Rectal smooth muscle tissue (tissue), 1 donor: ENCODE data around the gene LPCAT1.
A peak's percentile ranks its signal among the peaks of the same experiment; 100 is the strongest.

Source experiments
- H3K27ac ChIP-seq: one replicate; pipeline ENCODE4 v1.7.0; 2013; ENCODE audit warnings: low read depth, low read length, inconsistent platforms
- H3K27me3 ChIP-seq: one replicate; pipeline ENCODE4 v1.7.0; 2013; ENCODE audit warnings: low read length; ENCODE audit not compliant: control insufficient read depth, insufficient read depth
- H3K36me3 ChIP-seq: one replicate; pipeline ENCODE4 v1.7.0; 2013; ENCODE audit warnings: low read length; ENCODE audit not compliant: control insufficient read depth, insufficient read depth
- H3K4me1 ChIP-seq: one replicate; pipeline ENCODE4 v1.7.0; 2013; ENCODE audit warnings: low read length; ENCODE audit not compliant: control insufficient read depth, insufficient read depth
- H3K4me3 ChIP-seq: one replicate; pipeline ENCODE4 v1.7.0; 2013; ENCODE audit warnings: low read length
- H3K9ac ChIP-seq: one replicate; pipeline ENCODE4 v1.7.0; 2013; ENCODE audit warnings: low read length

The LPCAT1 gene

DNA sequence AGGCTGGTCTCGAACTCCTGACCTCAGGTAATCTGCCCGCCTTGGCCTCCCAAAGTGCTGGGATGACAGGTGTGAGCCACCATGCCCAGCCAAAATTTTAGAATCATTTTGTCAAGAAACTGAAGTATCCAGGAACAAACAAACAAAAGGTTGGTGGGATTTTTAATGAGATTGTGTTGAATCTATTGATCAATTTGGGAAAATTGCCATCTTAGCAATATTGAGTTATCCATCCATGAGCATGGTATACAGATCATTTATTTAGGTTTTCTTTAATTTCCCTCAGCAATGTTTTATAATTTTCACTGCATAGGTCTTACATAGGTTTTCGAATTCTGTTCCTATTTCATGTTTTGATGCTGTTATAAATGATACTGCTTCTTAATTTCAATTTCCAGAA, 5.7 kb upstream of the LPCAT1 start:
- Histone ChIP-seq H3K27me3 (no peaks in the 10 kb centered on the region), H3K27ac (no peak overlapping the region), H3K9ac (no peak overlapping the region), H3K36me3 (no peaks in the 10 kb centered on the region), H3K4me1 (no peaks in the 10 kb centered on the region), H3K4me3 (no peak overlapping the region)

DNA sequence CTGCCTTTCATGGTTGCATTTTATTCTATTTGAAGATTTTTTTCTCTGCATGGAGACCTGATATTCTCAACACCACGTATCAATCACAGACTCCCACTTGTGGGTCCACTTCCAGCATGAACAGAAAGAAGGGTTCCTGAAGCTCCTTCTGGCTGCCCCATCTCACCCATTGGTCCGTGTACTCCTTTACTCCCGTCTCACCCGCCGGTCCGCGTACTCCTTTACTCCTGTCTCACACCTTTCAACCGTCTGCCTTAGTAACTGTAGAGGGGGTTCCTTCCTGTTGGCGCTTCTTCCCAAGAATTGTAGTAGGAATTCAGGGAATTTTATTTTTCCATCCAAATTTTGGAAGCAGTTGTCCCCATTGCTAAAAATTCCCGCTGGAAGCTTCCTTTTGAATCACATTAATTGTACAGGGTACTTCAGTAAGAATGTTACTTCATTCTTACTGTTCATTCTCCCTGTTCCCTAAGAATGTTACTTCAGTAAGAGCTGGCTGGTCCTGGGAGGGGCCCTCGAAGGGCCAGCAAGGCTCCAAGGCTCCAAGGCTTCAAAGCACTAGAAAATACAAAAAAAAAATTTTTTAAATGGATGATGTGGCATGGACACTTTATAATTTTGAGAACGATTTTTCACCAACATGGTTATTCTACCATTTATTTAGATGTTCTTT, 3.9 kb upstream of the LPCAT1 start:
- H3K9ac ChIP-seq: no peak overlapping the region

DNA sequence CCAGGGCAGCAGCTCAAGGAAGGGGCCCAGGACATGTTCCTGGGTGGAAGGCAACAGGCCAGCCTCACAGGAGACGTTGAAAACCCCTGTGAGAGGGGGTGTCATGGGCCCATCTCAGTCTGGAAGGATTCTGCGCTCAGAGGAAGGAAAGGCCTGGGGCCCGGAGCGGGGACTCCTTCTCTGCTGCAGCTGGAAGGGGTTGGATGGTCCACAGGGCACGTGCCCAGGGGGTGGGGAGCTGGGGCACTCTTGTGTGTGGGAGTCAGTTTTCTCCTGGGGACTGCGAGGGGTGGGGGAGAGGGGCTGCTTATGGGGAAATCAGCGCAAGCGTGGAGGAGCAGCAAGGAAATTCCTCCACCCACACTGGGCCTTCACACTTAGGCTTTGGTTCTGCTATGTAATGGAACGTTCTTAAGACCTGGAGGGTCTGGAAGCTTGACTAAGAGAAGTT, 2.9 kb upstream of the LPCAT1 start:
- Histone ChIP-seq H3K4me1 (peaks cover 7% of the 10 kb centered on the region), H3K4me3 (no peak overlapping the region), H3K27me3 (no peaks in the 10 kb centered on the region), H3K27ac (no peak overlapping the region), H3K36me3 (no peaks in the 10 kb centered on the region), H3K9ac (no peak overlapping the region)

More for the DNA sequence above, 3.9 kb upstream of the LPCAT1 start:
- Histone ChIP-seq H3K4me1 (peaks cover 4% of the 10 kb centered on the region), H3K27me3 (no peaks in the 10 kb centered on the region), H3K36me3 (no peaks in the 10 kb centered on the region), H3K4me3 (no peak overlapping the region), H3K27ac (no peak overlapping the region)

DNA sequence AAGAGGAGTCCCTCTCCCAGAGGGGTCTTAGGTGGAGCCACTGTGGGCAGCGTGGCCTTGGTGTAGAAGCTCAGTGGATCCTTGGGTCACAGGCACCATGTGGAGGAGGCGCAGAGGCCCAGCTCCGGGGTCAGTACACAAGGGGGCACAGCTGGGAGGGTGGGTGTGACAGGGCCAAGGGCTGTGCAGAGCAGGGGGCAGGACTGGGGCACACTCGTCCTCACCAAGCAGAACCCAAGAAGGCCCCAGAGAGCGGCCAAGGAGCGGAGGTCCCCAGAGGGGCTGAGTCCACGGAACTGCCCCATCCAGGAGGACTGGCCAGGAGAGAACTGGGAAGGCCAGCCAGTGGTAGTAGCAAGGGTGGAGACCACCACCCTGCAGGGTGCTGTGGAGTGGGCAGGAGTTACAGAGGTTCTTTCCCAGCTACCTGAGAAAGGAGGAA, 2.5 kb upstream of the LPCAT1 start:
- H3K27me3 ChIP-seq: no peaks in the 10 kb centered on the region
- no peak overlapping the region for H3K9ac ChIP-seq
- H3K4me1 ChIP-seq: peaks cover 7% of the 10 kb centered on the region
- H3K36me3 ChIP-seq: no peaks in the 10 kb centered on the region
- H3K27ac ChIP-seq: no peak overlapping the region
- H3K4me3 ChIP-seq: no peak overlapping the region

DNA sequence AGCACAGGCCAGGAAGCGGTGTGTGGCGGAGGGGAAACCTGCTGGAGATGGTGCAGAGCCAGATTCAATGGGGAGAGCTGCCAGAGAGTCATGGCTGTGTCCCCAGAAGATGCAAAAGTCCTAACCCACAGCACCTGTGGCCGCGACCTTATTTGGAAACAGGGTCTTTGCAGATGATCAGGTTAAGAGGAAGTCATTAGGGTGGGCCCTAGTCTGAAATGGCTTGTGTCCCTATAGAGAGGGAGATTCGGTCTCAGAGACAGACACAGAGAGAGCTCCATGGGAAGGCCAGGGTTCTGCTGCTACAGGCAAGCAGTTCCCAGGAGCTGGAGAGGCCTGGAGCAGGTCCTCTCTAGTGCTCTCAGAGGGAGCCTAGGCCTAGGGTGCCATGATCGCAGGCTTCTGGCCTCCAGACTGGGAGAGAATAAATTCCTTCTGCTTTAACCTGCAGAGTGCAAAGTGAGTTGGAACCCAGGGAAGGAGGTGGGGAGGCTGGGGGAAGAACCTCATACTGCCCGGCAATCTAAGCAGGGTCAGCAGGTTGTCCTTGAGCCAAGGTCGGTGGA, 1.9 kb upstream of the LPCAT1 start:
- no peak overlapping the region for H3K4me3 ChIP-seq
- H3K36me3 ChIP-seq: no peaks in the 10 kb centered on the region
- no peak overlapping the region for H3K27ac ChIP-seq
- H3K9ac ChIP-seq: no peak overlapping the region
- H3K4me1 ChIP-seq: peaks cover 7% of the 10 kb centered on the region
- no peaks in the 10 kb centered on the region for H3K27me3 ChIP-seq

DNA sequence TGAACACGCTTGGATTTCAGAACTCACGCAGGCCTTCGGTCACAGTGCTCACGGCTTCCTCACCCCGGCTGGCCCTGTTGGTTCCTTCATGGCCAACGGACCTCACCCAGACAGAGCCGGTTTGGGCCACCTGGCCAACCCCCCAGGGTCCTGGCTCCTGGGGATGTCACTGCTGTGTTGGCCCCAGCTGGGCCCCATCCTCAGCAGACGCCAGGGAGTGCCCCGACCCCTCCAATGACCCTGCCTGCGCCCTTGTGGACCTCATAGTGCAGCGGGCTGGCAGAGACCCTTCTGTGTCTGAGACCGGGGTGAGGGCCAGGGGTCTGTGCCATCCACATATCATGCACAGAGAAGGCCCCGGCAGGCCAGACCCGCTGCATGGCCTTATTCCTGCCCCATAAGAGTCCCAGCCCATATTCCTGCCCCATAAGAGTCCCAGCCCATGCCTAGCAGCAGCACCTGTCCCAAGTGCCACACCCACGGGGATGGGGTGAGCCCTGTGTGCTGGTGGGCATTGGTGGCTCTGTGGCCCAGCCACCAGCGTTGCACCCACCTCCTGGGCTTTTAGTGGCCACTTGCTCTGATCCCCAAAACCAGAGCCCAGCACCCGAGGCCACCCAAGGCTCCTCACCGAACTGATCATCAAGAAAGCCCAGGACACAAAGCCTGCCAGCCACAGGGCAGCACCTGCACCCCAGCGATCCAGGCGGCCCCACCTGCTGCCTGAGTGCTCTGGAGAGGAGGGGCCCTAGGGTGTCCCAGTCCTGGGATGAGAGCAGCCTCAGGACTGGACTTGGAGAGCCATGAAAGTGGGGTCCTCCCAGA, 1.3 kb upstream of the LPCAT1 start:
- H3K36me3 ChIP-seq: no peaks in the 10 kb centered on the region
- H3K27me3 ChIP-seq: no peaks in the 10 kb centered on the region
- no peak overlapping the region for H3K27ac ChIP-seq
- peaks cover 7% of the 10 kb centered on the region for H3K4me1 ChIP-seq
- peak overlapping the region; percentile 61 for H3K4me3 ChIP-seq
- H3K9ac ChIP-seq: no peak overlapping the region

DNA sequence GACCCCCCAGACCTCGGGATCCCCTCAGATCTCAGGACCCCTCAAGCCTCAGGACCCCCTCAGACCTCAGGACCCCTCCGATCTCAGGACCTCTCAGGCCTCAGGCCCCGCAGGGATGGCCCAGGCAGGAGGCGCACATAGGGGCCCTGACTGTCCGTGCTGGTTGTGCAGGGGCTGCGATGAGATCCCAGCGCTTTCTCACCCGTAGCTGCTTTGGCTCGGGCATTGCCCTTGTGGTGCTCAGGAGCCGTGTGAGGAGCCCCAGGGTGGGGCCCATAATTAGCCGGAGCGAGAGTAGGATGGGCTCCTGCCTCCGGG, 680 bp upstream of the LPCAT1 start:
- Histone ChIP-seq H3K9ac (peak overlapping the region; percentile 57), H3K27ac (peak overlapping the region; percentile 66), H3K27me3 (no peaks in the 10 kb centered on the region), H3K4me1 (peaks cover 7% of the 10 kb centered on the region), H3K4me3 (peak overlapping the region; percentile 61), H3K36me3 (no peaks in the 10 kb centered on the region)

DNA sequence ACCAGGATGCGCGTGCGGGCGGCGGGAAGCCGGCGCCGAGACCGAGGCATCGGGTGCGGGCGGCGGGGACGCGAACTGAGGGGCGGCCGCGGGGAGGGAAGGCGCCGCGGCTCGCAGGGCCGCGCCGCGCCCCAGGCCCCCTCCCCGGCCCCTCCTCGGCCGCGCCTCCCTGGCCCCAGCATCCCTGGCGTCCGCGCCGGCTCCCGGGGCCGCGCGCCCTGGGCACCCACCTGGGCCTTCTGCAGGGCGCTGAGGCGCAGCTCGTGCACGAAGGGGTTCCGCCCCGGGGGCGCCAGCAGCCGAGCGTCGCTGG, 324 bp downstream of the LPCAT1 start:
- Histone ChIP-seq H3K27me3 (no peaks in the 10 kb centered on the region), H3K4me1 (peaks cover 7% of the 10 kb centered on the region), H3K36me3 (peaks cover 3% of the 10 kb centered on the region), H3K27ac (no peak overlapping the region), H3K9ac (no peak overlapping the region), H3K4me3 (peak overlapping the region; percentile 69)

DNA sequence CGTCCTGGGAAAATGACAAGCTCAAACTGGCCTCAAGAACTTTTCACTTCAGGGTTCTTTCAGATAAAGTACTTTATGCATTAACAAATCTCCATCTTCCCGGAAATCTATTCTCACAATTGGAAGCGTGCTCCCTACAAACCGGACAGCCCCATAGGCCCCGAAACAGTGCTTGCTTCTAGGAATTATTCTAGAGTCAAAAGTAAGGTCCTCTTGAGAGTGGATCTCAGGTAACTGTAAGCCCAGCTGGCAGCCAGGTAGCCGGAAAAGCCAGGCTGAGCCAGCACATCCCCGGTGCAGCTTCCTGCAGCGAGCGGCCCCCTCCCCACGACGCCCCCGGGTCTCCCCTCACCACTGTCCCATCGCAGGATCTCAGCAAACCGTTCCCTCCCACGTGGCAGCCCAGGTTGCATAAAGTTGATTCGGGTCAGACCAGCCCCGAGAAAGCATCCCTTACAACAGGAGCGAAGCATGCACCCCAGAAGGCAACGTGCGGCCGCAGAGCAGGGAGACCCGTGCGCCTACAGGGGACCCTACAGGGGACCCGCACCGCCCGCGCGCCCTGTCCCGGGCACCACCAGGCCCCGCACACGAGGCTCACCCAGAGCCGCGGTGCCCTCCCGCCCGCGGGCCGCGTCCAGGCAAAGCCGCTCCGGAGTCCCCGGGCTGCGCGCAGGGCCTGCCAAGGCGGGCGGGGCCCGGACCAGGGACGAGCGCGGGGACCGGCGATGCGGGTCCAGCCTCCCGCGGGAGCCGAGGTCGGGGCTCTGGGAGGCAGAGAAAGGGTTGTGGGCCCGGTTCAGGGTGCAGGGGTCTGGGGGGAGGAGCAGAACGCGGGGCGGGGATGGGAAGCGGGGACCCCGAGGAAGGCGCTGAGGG, 920 bp downstream of the LPCAT1 start:
- Histone ChIP-seq H3K27ac (no peak overlapping the region), H3K9ac (no peak overlapping the region), H3K4me3 (peak overlapping the region; percentile 69), H3K27me3 (no peaks in the 10 kb centered on the region), H3K4me1 (peaks cover 7% of the 10 kb centered on the region), H3K36me3 (peaks cover 3% of the 10 kb centered on the region)

DNA sequence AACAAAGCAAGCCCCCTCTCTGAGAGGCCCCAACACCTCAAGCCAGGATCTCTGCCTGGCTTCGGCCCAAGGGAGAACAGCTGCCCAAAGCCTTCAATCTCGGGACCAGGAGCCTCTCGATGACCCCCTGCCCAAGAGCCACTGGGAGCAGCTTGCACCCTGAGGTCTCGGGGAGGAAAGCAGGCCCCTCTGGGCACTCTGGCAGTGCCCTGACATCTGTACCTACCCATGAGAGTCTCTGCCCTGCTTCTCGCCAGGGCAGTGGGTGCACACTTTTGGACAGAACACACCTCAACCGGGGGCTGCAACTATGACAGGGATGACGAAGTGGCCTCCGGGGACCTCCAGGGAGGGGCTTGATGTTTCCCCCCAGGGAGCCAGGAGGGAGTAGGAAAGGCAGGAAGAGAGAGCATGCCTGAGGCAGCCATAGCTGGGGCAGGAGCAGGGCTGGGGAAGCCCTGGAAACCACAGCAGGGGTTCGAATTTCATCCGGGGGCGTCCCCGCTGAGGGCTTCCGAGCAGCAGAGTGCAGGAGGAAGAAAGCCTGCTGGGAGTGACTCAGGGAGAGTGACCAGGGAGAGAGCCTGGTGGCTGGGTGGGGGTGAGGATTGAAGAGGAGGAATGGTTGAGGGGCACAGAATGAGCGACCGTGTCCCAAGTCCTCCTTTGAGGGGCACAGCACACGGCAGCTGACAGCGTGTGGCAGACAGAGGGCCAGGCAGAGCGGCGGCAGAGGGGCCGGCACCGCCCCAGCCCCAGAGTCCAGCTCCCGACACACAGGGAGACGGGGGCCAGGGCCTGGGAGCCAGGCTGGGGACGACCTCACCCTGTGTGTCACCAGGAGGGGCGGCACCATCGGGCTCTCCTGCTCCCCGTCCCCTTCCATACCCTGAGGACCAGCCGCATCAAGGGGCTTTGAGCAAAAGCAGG, 1.8 kb downstream of the LPCAT1 start:
- Histone ChIP-seq H3K27me3 (no peaks in the 10 kb centered on the region), H3K36me3 (peaks cover 3% of the 10 kb centered on the region), H3K4me1 (peaks cover 7% of the 10 kb centered on the region), H3K9ac (no peak overlapping the region), H3K4me3 (peak overlapping the region; percentile 69), H3K27ac (no peak overlapping the region)

DNA sequence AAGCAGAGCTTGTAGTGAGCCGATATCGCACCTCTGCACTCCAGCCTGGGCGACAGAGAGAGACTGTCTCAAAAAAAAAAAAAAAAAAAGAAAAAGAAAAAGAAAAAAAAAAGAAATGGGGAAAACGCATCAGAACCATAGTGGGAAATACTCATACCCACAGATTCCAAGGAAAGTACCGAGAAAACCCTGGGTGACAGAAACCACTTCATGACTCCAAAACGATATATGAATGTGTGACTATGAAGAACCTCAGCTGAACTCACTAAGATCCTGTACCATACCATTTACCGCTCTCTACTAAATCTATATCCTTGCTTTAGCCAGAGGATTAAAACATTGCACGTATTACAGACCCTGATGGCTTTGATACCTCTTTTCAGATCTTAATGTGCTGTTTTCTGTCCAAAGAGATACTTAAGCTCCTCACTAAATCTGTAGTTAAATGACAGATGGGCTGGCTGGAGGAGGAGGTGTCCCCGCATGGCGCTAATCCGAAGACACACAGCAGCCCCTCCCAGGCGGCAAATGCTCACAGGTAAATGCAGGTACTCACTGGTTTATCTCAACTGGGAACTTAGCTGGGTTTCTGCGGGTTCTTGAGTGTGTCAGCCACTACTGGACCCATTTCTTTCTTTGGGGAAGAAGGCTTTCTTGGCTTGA, 2.8 kb downstream of the LPCAT1 start:
- no peak overlapping the region for H3K27ac ChIP-seq
- peaks cover 3% of the 10 kb centered on the region for H3K36me3 ChIP-seq
- H3K27me3 ChIP-seq: no peaks in the 10 kb centered on the region
- no peak overlapping the region for H3K4me3 ChIP-seq
- no peak overlapping the region for H3K9ac ChIP-seq
- peaks cover 7% of the 10 kb centered on the region for H3K4me1 ChIP-seq
